T1000 (cell line): Measurements from ENCODE around the gene CNPY1.

Source experiments
- DNase-seq: peaks from one replicate; lab custom pipeline; 2025; ENCODE audit warnings: mixed read lengths; lab: John Stamatoyannopoulos, UW

The CNPY1 gene

DNA sequence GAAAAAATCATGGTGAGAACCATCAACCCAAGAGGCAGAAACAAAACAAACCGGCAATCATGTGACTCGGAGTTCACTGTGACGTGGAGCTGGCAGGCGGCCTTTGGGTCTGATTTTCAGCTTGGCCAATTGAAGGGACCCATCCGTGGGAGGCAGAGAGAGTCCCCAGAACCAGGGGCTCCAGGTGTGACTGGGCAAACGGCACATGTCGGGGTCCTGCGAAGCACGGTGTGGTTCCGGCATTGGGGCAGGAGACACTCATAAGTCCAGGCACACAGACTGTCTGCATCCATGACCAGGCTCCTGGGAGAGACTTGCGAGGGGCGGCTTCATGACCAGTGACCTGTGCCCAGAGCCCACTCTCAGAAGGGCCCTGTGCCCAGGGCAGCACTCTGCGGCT lies 12.6 kb upstream of the CNPY1 start:
- no peak for DNase-seq

DNA sequence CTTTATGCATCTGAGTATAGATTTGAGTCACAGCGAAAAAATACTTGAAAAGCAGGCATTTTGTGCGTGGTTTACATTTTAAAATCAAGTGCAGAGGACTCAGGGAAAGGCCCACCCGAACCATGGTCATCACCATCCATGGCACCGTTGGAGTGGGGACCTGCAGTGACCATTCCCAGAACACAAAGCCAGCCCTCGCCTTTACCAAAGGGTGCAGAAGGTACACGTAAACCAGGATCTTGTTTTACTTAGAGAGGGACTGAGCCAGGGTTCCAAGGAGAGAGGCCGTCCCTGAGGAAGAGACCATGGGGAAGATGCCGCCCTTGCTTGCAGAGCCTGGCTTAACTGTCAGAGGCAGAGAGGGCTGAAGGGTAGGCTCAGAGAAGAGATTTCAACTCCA lies 12.0 kb upstream of the CNPY1 start:
- DNase-seq = no peak

- DNase-seq = no peak
These were observed 11.4 kb upstream of the CNPY1 start for GRCh38 chr7:155557778-155558177.

DNA sequence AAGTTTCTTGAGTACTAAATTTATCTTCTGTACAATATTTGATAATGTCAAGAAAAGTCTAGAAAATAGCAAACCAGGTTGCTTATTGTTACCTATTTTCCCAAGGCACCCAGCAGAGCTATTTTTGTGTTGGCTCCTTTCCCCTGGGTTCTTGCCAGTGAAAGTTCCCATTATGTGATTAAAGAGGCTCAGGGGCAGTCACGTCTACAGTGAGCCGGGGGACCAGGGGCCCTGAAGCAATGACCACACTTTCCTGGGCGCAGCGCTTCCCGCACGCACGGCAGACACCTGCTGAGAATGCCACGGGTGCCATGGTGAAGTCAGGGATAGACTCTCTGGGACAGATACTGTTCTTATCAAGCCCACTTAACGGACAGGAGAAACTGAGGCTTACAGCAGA lies 10.4 kb upstream of the CNPY1 start:
- DNase-seq = no peak

DNA sequence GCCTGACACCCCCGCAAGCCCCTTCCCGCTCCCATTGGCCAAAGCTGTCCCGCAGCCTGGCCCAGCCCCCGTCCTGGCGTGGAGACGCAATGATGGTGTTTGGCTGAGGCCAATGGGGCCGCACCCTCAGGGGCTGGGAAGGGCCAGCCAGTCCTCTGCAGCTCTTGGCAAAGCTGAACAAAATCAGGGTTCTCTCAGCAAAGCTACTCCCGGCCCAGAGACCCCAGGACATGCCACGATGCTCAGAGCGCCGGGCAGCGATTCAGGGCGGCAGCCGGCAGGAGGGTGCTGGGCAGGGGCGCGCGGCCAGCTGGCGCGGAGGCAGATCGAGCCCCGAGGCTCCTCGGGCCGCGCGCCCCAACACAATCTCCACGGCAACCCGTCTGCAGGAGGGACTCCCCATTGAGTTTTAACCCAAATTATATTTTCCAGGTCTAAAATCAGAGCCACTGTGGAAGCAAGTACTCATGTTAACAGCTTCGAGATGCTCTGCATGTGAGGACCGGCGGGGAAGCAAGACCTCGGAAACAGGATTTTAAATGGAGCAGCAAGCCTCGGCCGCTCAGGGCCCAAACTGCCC lies 8.8 kb upstream of the CNPY1 start:
- no peak for DNase-seq

GRCh38 chr7:155553871-155554270 lies 7.5 kb upstream of the CNPY1 start:
- no peak for DNase-seq

- DNase-seq = no peak
These were observed 5.6 kb upstream of the CNPY1 start for GRCh38 chr7:155551785-155552611.

DNA sequence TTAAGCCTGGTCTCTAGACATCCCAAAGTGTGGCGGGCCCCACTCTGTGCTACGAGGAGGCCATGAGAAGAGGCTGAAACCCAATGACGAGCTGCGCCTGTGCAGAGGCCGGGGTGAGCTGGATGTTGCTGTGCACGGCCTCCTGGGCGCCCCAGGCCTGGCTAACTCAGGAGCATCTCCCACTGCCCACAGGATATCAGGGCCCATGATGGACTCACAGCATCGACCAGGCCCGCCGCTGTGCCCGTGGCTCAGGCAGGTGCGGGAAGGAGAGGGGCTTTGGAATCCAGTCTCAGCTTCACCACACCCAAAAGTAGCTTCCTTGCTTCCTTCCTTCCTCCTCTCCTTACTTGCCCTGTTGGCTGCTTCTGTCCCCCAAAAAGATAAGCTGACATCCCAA lies 4.6 kb upstream of the CNPY1 start:
- DNase-seq = no peak

- no peak for DNase-seq
These were observed 2.9 kb upstream of the CNPY1 start for GRCh38 chr7:155549226-155549625.

DNA sequence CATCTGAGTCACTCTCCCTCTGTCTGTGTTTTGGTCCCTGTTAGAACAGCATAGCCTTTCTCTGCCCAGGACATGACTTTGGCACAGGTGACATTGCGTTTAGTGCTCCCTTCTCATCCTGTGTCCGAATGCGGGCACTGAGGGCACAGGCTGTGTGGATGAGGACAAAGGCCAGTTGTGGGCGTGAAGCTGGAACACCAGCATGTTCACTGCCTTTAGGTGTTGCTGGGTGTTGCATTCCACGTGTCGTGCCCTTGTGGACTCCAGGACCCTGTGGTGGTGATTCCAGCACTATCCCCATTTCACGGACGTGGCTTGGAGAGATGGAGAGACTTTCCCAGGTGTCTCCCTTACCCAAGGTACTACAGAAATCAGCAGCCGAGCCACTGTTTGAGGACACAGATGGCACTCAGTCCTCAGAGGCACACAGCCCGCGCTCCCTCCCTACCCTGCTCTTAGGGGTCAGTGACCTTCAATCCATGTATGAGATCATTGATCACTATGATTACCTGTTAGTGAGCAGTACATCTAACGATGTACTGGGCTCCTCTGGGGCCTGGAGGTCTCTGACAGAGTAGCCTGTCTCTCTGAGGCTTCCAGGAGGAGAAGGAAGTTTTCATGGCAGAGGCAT lies 917 bp upstream of the CNPY1 start:
- DNase-seq = no peak

- DNase-seq = no peak
These were observed 1.0 kb downstream of the CNPY1 start for GRCh38 chr7:155545348-155545747.

DNA sequence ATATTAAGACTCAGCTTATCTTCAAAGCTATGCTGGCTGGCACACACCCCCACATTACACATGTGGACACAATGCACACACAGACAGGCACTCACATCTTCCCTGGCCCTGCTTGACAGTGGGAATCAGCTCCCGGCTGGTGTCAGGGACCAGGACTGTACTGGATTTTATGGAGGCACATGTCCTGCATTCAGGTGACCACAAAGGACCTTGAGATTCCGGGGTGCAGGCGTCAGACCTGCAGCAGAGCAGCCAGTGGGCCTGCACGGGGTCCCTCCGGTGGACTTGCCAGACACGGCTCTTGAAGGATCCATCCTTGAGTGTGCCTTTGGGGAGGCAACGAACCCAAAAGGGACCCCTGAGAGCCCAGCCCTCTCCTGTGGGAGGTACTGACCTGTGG lies 1.9 kb downstream of the CNPY1 start:
- no peak for DNase-seq

GRCh38 chr7:155543926-155544325 lies 2.4 kb downstream of the CNPY1 start:
- no peak for DNase-seq

- DNase-seq = no peak
These were observed 3.1 kb downstream of the CNPY1 start for GRCh38 chr7:155543011-155543876.

GRCh38 chr7:155541986-155542675 lies 4.2 kb downstream of the CNPY1 start:
- no peak for DNase-seq

DNA sequence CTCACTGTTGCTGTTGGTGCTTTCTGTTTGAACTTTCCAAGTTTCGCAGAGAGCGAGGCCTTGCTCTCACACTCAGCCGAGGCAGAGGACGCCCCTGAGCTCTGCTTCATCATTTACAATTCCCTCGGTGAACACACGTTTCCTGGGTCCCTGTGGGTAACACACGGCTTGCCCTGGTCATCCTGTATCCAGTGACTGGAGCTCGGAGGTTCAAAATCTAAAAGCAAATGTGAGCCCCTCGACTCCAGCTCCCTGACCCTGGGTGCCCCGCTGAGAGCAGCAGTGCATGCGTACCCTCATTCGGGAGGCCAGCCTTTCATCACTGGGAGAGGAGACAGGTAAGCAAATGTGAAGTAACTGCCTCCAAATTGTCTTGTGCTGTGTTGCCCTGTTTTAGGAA lies 5.8 kb downstream of the CNPY1 start:
- DNase-seq = no peak

DNA sequence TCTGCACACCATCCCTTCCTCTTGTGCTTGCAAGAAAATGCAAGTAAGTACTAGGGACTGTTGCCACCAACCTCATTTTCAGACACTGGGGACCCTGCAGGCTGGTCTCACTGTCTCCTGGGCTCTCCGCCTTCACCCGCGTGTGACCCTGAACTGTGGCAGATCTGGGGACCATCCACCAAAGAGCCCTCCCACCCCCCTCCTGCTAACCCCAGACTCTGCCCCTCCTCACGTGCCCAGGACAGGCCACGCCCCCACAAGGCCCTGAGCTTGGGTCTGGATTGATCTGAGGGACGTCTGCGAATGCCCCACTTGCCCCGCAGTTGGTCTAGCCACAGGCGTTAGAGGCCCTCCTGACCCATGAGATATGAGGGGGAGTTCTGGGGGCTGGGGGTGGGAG lies 8.1 kb downstream of the CNPY1 start:
- DNase-seq = no peak

DNA sequence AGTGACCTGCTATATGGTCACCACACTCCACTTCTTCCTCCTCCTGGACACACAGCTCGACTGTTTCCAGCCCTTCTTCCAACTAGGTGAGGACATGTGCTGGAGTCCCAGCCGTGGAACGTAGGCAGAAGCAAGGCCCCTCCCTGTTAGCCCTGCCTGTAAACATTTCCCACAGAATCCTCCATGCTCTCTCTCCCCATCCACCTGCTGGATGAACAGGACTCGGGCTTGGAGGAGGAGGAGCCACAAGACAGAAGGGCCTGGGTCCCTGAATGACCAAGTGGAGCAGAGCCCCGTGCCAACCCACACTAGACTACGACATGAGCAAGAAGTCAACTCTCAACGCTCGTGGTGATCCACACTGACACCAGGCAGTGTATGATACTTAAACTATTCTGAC lies 9.9 kb downstream of the CNPY1 start:
- DNase-seq = no peak

GRCh38 chr7:155534691-155535090 lies 11.7 kb downstream of the CNPY1 start:
- DNase-seq = no peak

- DNase-seq = no peak
These were observed 12.3 kb downstream of the CNPY1 start for GRCh38 chr7:155533827-155534690.
